Measurements from ENCODE around the gene ANKRD63.

The ANKRD63 gene

GRCh38 chr15:40241269-40242212 lies 41.3 kb downstream of the ANKRD63 start:
- no peak for TF ChIP-seq CTCF (IDR thresholded peaks at IDR 0.05)
- no peaks in the 10 kb centered on the region for H3K9me3 ChIP-seq
- H3K27ac ChIP-seq: no peak overlapping the region
- H3K4me3 ChIP-seq (ENCODE audit: low read depth in 1 of 2, low read length in 1 of 2): no peak overlapping the region
- no peaks in the 10 kb centered on the region for H3K36me3 ChIP-seq
- H3K4me1 ChIP-seq (ENCODE audit: control insufficient read depth in 1 of 2, insufficient read depth in 1 of 2, low read depth in 1 of 2, low read length in 1 of 2): peaks cover 6 to 11% of the 10 kb centered on the region in 2 experiments
- H3K27me3 ChIP-seq: peaks cover 26% of the 10 kb centered on the region

GRCh38 chr15:40240619-40241221 lies 42.1 kb downstream of the ANKRD63 start:
- TF ChIP-seq CTCF (IDR thresholded peaks at IDR 0.05): no peak
- Histone ChIP-seq H3K27ac (no peak overlapping the region), H3K27me3 (peaks cover 26% of the 10 kb centered on the region), H3K9me3 (no peaks in the 10 kb centered on the region), H3K4me1 (ENCODE audit: control insufficient read depth in 1 of 2, insufficient read depth in 1 of 2, low read depth in 1 of 2, low read length in 1 of 2) (peaks cover 9 to 15% of the 10 kb centered on the region in 2 experiments), H3K4me3 (ENCODE audit: low read depth in 1 of 2, low read length in 1 of 2) (no peak overlapping the region), H3K36me3 (no peaks in the 10 kb centered on the region)

GRCh38 chr15:40239693-40240618 lies 42.9 kb downstream of the ANKRD63 start:
- H3K4me3 ChIP-seq (ENCODE audit: low read depth in 1 of 2, low read length in 1 of 2): no peak overlapping the region
- H3K9me3 ChIP-seq: no peaks in the 10 kb centered on the region
- H3K36me3 ChIP-seq: no peaks in the 10 kb centered on the region
- H3K4me1 ChIP-seq (ENCODE audit: control insufficient read depth in 1 of 2, insufficient read depth in 1 of 2, low read depth in 1 of 2, low read length in 1 of 2): peaks cover 17 to 23% of the 10 kb centered on the region in 2 experiments
- TF ChIP-seq CTCF (IDR thresholded peaks at IDR 0.05): no peak
- peaks cover 26% of the 10 kb centered on the region for H3K27me3 ChIP-seq
- H3K27ac ChIP-seq: no peak overlapping the region

- Histone ChIP-seq H3K36me3 (no peaks in the 10 kb centered on the region), H3K4me1 (ENCODE audit: control insufficient read depth in 1 of 2, insufficient read depth in 1 of 2, low read depth in 1 of 2, low read length in 1 of 2) (peaks cover 23 to 29% of the 10 kb centered on the region in 2 experiments), H3K9me3 (no peaks in the 10 kb centered on the region), H3K27ac (no peak overlapping the region), H3K27me3 (peaks cover 26% of the 10 kb centered on the region), H3K4me3 (ENCODE audit: low read depth in 1 of 2, low read length in 1 of 2) (peak overlapping the region in 1 of 2 experiments; percentile 10)
- TF ChIP-seq CTCF (IDR thresholded peaks at IDR 0.05): no peak
Measured at GRCh38 chr15:40239404-40239692, 43.5 kb downstream of the ANKRD63 start.

Data from neutrophil (primary cell).